Upper lobe of left lung (tissue), 6 donors: Measurements from ENCODE around the gene SMC6. TPM values are rescaled to one million over a fixed set of nuclear protein-coding genes. Genes with fewer than 3 reads are reported as not detected.

ENCODE experiments used
- ATAC-seq, 2 donors: fragments of 200-7000 bp; cut with Tn5 transposase; one replicate each; pipeline ENCODE4 v1.9.1; 2022; ENCODE audit warnings: mild to moderate bottlenecking in 2 of 2, moderate library complexity in 2 of 2; ENCODE audit not compliant: low FRiP score in 2 of 2
- DNase-seq, 2 donors: peaks; one replicate each; pipeline ENCODE4 v3.0.0-alpha.2; 2019 to 2020
- H3K27ac ChIP-seq, 4 donors: fragments of 200-600 bp; sonication (generic); one replicate each; pipeline ENCODE4 v1.5.1; 2016 to 2019
- H3K27me3 ChIP-seq, 4 donors: fragments of 200-600 bp; sonication (generic); one replicate each; pipeline ENCODE4 v1.5.1; 2017 to 2019
- H3K36me3 ChIP-seq, 4 donors: fragments of 200-600 bp; sonication (generic); one replicate each; pipeline ENCODE4 v1.5.1; 2016 to 2019
- H3K4me1 ChIP-seq, 4 donors: fragments of 200-600 bp; sonication (generic); one replicate each; pipeline ENCODE4 v1.5.1; 2018 to 2019
- H3K4me3 ChIP-seq, 4 donors: fragments of 200-600 bp; sonication (generic); one replicate each; pipeline ENCODE4 v1.5.1; 2017 to 2019; ENCODE audit warnings: mild to moderate bottlenecking in 2 of 4, moderate library complexity in 1 of 4
- H3K9me3 ChIP-seq, 4 donors: fragments of 200-600 bp; sonication (generic); one replicate each; pipeline ENCODE4 v1.5.1; 2018 to 2019
- CTCF ChIP-seq, 6 experiments: fragments of 450-650 bp in 4 of 6; fragments of 200-600 bp in 2 of 6; sonication (generic) in 2 of 6; IDR thresholded peaks; one replicate each; pipeline ENCODE4 v1.5.1; 2016 to 2019; ENCODE audit warnings: antibody characterized with exemption in 6 of 6
- EP300 ChIP-seq, 4 donors: sonication (generic); formaldehyde crosslinking; IDR thresholded peaks; one replicate each; pipeline ENCODE4 v1.5.1; 2017; ENCODE audit warnings: antibody characterized with exemption in 4 of 4, control low read depth in 2 of 4
- POLR2A ChIP-seq, 4 donors: fragments of 450-650 bp; IDR thresholded peaks; one replicate each; pipeline ENCODE4 v1.5.1; 2016 to 2017; ENCODE audit warnings: antibody characterized with exemption in 4 of 4, mild to moderate bottlenecking in 2 of 4
- POLR2AphosphoS5 ChIP-seq, 2 donors: sonication (generic); formaldehyde crosslinking; IDR thresholded peaks; one replicate each; pipeline ENCODE4 v1.5.1; 2017; ENCODE audit warnings: antibody characterized with exemption in 2 of 2
- WGBS, 2 donors: methylation state at CpG; one replicate each; pipeline ENCODE4 v1.1.5; 2017 to 2018; 5-methylcytosine and 5-hydroxymethylcytosine counted together
- total RNA-seq, 6 donors: library from RNA; depleted of rRNA in 4 of 6; stranded (reverse); fragments of >200 nt in 4 of 6; gene quantifications; one replicate each; pipeline versions ENCODE4 v1.1.0 to v1.2.1, GENCODE V29; 2016 to 2021
- donor health status: DM: no; HTN: no; CAD: no; lungs with moderate emphysema.
- donor health status: DM: no; HTN: yes; CAD: no; lungs with severe emphysema.

SMC6 gene
- total RNA-seq, 6 donors from 2014 or later, result 5.8 to 30.8 (median 13.6) TPM

GRCh38 chr2:17747684-17748452 lies 5.7 kb downstream of the SMC6 start:
- WGBS, 2 donors, result 87 to 88% methylated on average over 4 of the region's 4 CpGs
- no peak for TF ChIP-seq POLR2AphosphoS5 (IDR thresholded peaks at IDR 0.05)
- no peak for TF ChIP-seq EP300 (IDR thresholded peaks at IDR 0.05)
- no peak for TF ChIP-seq POLR2A (IDR thresholded peaks at IDR 0.05)
- no peak for TF ChIP-seq CTCF (IDR thresholded peaks at IDR 0.05)
- H3K36me3 ChIP-seq, result peaks cover 0 to 8% (median 2%) of the 10 kb centered on the region in 4 donors
- H3K4me1 ChIP-seq, result peaks cover 7 to 15% (median 11%) of the 10 kb centered on the region in 4 donors
- no peaks in the 10 kb centered on the region for H3K27me3 ChIP-seq
- H3K27ac ChIP-seq, result no peak overlapping the region
- no peaks in the 10 kb centered on the region for H3K9me3 ChIP-seq
- DNase-seq (no peak), ATAC-seq (no peak)
- H3K4me3 ChIP-seq, result no peak overlapping the region

GRCh38 chr2:17740203-17740602 lies 13.4 kb downstream of the SMC6 start:
- Histone ChIP-seq H3K4me3 (no peak overlapping the region), H3K4me1 (no peaks in the 10 kb centered on the region), H3K9me3 (no peaks in the 10 kb centered on the region), H3K27me3 (no peaks in the 10 kb centered on the region), H3K27ac (no peak overlapping the region), H3K36me3 (peaks cover 0 to 44% (median 19%) of the 10 kb centered on the region in 4 donors)
- TF ChIP-seq POLR2A (IDR thresholded peaks at IDR 0.05) (no peak), EP300 (IDR thresholded peaks at IDR 0.05) (no peak), POLR2AphosphoS5 (IDR thresholded peaks at IDR 0.05) (no peak), CTCF (IDR thresholded peaks at IDR 0.05) (no peak)
- DNase-seq, result no peak
- no peak for ATAC-seq
- 100% methylated on average over 2 of the region's 2 CpGs for WGBS, 2 donors

DNA sequence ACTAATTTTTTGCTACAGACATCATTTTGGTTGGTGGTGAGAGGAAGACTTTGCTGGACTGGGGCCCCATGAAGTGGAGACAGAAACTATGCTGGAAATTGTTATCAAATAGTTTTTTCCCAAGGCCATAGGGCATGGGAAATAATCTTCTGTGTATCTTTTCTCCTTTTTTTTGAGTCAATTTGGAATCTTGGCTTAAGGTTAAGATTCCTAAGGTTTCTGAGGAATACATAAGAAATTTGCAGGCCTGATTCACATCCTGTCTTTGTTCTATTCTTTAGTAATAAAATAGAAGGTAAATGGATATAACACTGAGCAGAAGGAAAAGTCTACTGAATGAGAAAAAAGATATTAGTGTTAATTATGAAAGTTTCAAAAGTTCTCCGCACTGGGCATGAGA lies 16.6 kb downstream of the SMC6 start:
- ATAC-seq, result no peak
- no peak for DNase-seq
- no peaks in the 10 kb centered on the region for H3K4me1 ChIP-seq
- H3K4me3 ChIP-seq, result no peak overlapping the region
- no peaks in the 10 kb centered on the region for H3K9me3 ChIP-seq
- H3K27me3 ChIP-seq, result no peaks in the 10 kb centered on the region
- TF ChIP-seq EP300 (IDR thresholded peaks at IDR 0.05) (no peak), POLR2A (IDR thresholded peaks at IDR 0.05) (no peak)
- peaks cover 4 to 65% (median 24%) of the 10 kb centered on the region in 4 donors for H3K36me3 ChIP-seq
- 87 to 94% methylated on average over 1 of the region's 1 CpG for WGBS, 2 donors
- no peak overlapping the region for H3K27ac ChIP-seq

DNA sequence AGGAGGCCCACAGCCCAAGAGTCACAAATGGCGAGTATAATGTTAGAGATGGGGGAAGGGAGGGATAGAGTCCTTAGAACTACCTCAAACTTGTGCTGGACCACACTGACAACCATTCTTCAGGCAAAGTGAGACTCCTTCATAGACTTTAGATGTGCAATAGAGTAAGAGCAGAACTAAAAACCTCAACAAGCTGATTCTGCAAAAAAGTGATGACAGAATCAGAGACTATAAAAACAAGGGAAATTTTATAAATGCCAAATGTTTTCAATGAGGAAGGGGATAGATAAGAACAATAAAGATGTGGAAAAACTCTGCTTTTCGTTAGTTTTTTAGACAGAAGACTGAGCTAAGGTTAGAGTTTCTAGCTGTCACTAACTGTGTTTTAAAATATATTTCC lies 17.7 kb downstream of the SMC6 start:
- Histone ChIP-seq H3K4me1 (no peaks in the 10 kb centered on the region), H3K27ac (no peak overlapping the region), H3K27me3 (no peaks in the 10 kb centered on the region), H3K36me3 (peaks cover 4 to 76% (median 27%) of the 10 kb centered on the region in 4 donors), H3K4me3 (no peak overlapping the region), H3K9me3 (no peaks in the 10 kb centered on the region)
- no peak for TF ChIP-seq POLR2AphosphoS5 (IDR thresholded peaks at IDR 0.05)
- TF ChIP-seq POLR2A (IDR thresholded peaks at IDR 0.05), result no peak
- TF ChIP-seq CTCF (IDR thresholded peaks at IDR 0.05), result no peak
- no peak for TF ChIP-seq EP300 (IDR thresholded peaks at IDR 0.05)
- ATAC-seq, result no peak
- DNase-seq, result no peak
- WGBS, 2 donors, result 90 to 93% methylated on average over 2 of the region's 2 CpGs

DNA sequence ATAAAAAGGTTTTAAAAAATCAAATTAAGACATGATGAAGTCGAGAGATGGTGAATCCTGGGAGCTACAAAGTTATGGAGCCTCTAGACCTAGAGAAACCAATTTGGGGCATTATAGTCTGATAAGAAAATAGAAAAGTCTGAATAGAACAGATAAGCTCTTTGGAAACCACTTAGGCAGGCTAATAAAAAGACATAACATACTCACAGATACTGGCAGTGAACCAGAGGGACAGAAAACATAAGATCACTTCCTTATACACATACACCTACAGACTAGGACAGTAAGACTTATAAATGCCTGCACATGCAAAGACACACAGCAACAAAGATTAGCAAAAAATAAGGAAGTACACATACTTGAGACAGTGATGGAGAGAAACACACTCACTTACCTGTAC lies 20.0 kb downstream of the SMC6 start:
- Histone ChIP-seq H3K9me3 (no peaks in the 10 kb centered on the region), H3K27me3 (no peaks in the 10 kb centered on the region), H3K4me1 (no peaks in the 10 kb centered on the region), H3K27ac (no peak overlapping the region), H3K36me3 (peaks cover 4 to 85% (median 27%) of the 10 kb centered on the region in 4 donors), H3K4me3 (no peak overlapping the region)
- WGBS, 2 donors, result 94 to 95% methylated on average over 1 of the region's 1 CpG
- ATAC-seq, result no peak
- no peak for TF ChIP-seq CTCF (IDR thresholded peaks at IDR 0.05)
- TF ChIP-seq POLR2AphosphoS5 (IDR thresholded peaks at IDR 0.05), result no peak
- TF ChIP-seq POLR2A (IDR thresholded peaks at IDR 0.05), result no peak
- no peak for TF ChIP-seq EP300 (IDR thresholded peaks at IDR 0.05)
- no peak for DNase-seq
